ENCODE results near the gene NPAS3. TPM values are rescaled to one million over a fixed set of nuclear protein-coding genes. Genes with fewer than 3 reads are reported as not detected.

The NPAS3 gene
- total and polyA plus RNA-seq, 2 donors (not counting 1 experiment from before 2014, with no cell fraction given) = 0.10 to 0.50 TPM

GRCh38 chr14:33682760-33683159, 744.1 kb downstream of the NPAS3 start:
- H3K4me2 ChIP-seq (ENCODE audit: extremely low read depth, insufficient read depth, low read length) = peak overlapping the region; percentile 17
- H3K4me1 ChIP-seq (ENCODE audit: control insufficient read depth, extremely low read depth, insufficient read depth, low read length) = peaks cover 2% of the 10 kb centered on the region
- peak overlapping the region in 1 of 4 experiments; percentile 21 for H3K4me3 ChIP-seq (replicated peaks in 1 of 4; ENCODE audit: control extremely low read depth in 1 of 4, insufficient read depth in 1 of 4, low read depth in 3 of 4, low read length in 4 of 4)
- H2AFZ ChIP-seq (ENCODE audit: low read length) = no peak overlapping the region
- no peak for TF ChIP-seq CTCF (conservative IDR thresholded peaks at IDR 0.05 in 1 of 2, IDR thresholded peaks at IDR 0.05 in 1 of 2; ENCODE audit: low read depth in 1 of 2, low read length in 2 of 2)
- TF ChIP-seq EZH2 (IDR thresholded peaks at IDR 0.05; ENCODE audit: low read length, missing control alignments) = no peak
- no peak overlapping the region for H3K9ac ChIP-seq (ENCODE audit: insufficient read depth, low read length)
- no peaks in the 10 kb centered on the region for H3K79me2 ChIP-seq (ENCODE audit: control insufficient read depth, insufficient read depth, low read length)
- H3K36me3 ChIP-seq (ENCODE audit: control insufficient read depth, insufficient read depth, low read length) = no peaks in the 10 kb centered on the region
- peak; percentile 96 for DNase-seq (ENCODE audit: low read depth in 2 of 2)
- no peaks in the 10 kb centered on the region for H3K9me3 ChIP-seq (ENCODE audit: control insufficient read depth, insufficient read depth, low read depth, low read length)
- no peak overlapping the region for H3K27ac ChIP-seq (ENCODE audit: insufficient read depth, low read length)
- no peaks in the 10 kb centered on the region for H4K20me1 ChIP-seq (ENCODE audit: control insufficient read depth, extremely low read depth, insufficient read depth, low read length)
- H3K27me3 ChIP-seq (ENCODE audit: control insufficient read depth, insufficient read depth, low read length) = no peaks in the 10 kb centered on the region

DNA sequence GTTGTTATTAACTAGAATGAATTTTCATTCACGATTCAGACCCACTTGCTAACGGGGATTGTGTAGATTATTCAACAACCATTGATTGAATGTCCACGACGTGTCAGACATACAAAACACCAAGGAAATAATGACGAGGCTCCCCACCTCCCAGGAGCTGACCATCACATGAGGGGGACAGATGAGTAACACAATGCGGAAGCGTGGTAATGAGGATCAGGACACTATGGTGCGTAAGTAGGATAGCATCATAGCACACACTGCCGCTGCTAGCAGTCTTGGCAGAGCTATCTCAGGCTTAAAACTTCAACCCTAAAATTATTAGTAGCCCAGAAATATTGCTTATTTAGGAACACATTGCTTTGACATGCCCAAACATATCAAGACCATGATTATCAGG, 746.3 kb downstream of the NPAS3 start:
- no peak overlapping the region for H3K27ac ChIP-seq (ENCODE audit: insufficient read depth, low read length)
- no peak overlapping the region for H3K4me2 ChIP-seq (ENCODE audit: extremely low read depth, insufficient read depth, low read length)
- H3K36me3 ChIP-seq (ENCODE audit: control insufficient read depth, insufficient read depth, low read length) = no peaks in the 10 kb centered on the region
- no peaks in the 10 kb centered on the region for H3K79me2 ChIP-seq (ENCODE audit: control insufficient read depth, insufficient read depth, low read length)
- H2AFZ ChIP-seq (ENCODE audit: low read length) = no peak overlapping the region
- H3K4me1 ChIP-seq (ENCODE audit: control insufficient read depth, extremely low read depth, insufficient read depth, low read length) = peaks cover 2% of the 10 kb centered on the region
- no peak overlapping the region for H3K9ac ChIP-seq (ENCODE audit: insufficient read depth, low read length)
- no peaks in the 10 kb centered on the region for H3K9me3 ChIP-seq (ENCODE audit: control insufficient read depth, insufficient read depth, low read depth, low read length)
- no peaks in the 10 kb centered on the region for H4K20me1 ChIP-seq (ENCODE audit: control insufficient read depth, extremely low read depth, insufficient read depth, low read length)
- DNase-seq (ENCODE audit: low read depth in 2 of 2) = peak in 1 of 2 donors; percentile 80
- no peak overlapping the region for H3K4me3 ChIP-seq (replicated peaks in 1 of 4; ENCODE audit: control extremely low read depth in 1 of 4, insufficient read depth in 1 of 4, low read depth in 3 of 4, low read length in 4 of 4)
- TF ChIP-seq EZH2 (IDR thresholded peaks at IDR 0.05; ENCODE audit: low read length, missing control alignments) (no peak), CTCF (conservative IDR thresholded peaks at IDR 0.05 in 1 of 2, IDR thresholded peaks at IDR 0.05 in 1 of 2; ENCODE audit: low read depth in 1 of 2, low read length in 2 of 2) (no peak)
- H3K27me3 ChIP-seq (ENCODE audit: control insufficient read depth, insufficient read depth, low read length) = no peaks in the 10 kb centered on the region

DNA sequence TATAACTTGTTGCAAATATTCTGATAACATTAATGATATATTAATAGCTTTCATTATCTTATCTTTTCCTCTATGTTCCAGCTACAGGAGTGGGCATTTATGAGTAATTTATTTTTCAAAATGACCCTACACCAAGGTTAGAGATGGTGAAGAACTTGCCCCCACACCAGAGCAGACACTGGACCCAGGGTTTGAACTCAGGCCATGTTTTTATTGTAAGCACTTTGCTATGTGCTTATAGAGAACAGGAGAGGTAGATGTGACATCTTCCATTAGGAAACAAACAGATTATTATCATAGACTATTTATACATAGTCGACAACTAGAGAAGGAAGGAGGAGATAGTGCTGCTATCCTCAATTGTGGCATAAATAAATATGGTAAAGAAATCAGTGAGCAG, 747.0 kb downstream of the NPAS3 start:
- Histone ChIP-seq H3K4me1 (ENCODE audit: control insufficient read depth, extremely low read depth, insufficient read depth, low read length) (peaks cover 2% of the 10 kb centered on the region), H3K27ac (ENCODE audit: insufficient read depth, low read length) (no peak overlapping the region), H4K20me1 (ENCODE audit: control insufficient read depth, extremely low read depth, insufficient read depth, low read length) (no peaks in the 10 kb centered on the region), H3K79me2 (ENCODE audit: control insufficient read depth, insufficient read depth, low read length) (no peaks in the 10 kb centered on the region), H3K27me3 (ENCODE audit: control insufficient read depth, insufficient read depth, low read length) (no peaks in the 10 kb centered on the region), H3K36me3 (ENCODE audit: control insufficient read depth, insufficient read depth, low read length) (no peaks in the 10 kb centered on the region), H3K9ac (ENCODE audit: insufficient read depth, low read length) (no peak overlapping the region), H2AFZ (ENCODE audit: low read length) (no peak overlapping the region), H3K4me3 (replicated peaks in 1 of 4; ENCODE audit: control extremely low read depth in 1 of 4, insufficient read depth in 1 of 4, low read depth in 3 of 4, low read length in 4 of 4) (no peak overlapping the region), H3K9me3 (ENCODE audit: control insufficient read depth, insufficient read depth, low read depth, low read length) (no peaks in the 10 kb centered on the region), H3K4me2 (ENCODE audit: extremely low read depth, insufficient read depth, low read length) (no peak overlapping the region)
- DNase-seq (ENCODE audit: low read depth in 2 of 2) = no peak
- TF ChIP-seq CTCF (conservative IDR thresholded peaks at IDR 0.05 in 1 of 2, IDR thresholded peaks at IDR 0.05 in 1 of 2; ENCODE audit: low read depth in 1 of 2, low read length in 2 of 2) (no peak), EZH2 (IDR thresholded peaks at IDR 0.05; ENCODE audit: low read length, missing control alignments) (no peak)
